ENCODE measurements around the gene NDEL1. TPM values are rescaled to one million over a fixed set of nuclear protein-coding genes. Genes with fewer than 3 reads are reported as not detected.

Gene NDEL1
- total and polyA plus RNA-seq, 9 of the 15 experiments (the other 6 are each of a cell fraction or from before 2014, with no cell fraction given) = 0.86 to 30.5 (median 22.7) TPM

DNA sequence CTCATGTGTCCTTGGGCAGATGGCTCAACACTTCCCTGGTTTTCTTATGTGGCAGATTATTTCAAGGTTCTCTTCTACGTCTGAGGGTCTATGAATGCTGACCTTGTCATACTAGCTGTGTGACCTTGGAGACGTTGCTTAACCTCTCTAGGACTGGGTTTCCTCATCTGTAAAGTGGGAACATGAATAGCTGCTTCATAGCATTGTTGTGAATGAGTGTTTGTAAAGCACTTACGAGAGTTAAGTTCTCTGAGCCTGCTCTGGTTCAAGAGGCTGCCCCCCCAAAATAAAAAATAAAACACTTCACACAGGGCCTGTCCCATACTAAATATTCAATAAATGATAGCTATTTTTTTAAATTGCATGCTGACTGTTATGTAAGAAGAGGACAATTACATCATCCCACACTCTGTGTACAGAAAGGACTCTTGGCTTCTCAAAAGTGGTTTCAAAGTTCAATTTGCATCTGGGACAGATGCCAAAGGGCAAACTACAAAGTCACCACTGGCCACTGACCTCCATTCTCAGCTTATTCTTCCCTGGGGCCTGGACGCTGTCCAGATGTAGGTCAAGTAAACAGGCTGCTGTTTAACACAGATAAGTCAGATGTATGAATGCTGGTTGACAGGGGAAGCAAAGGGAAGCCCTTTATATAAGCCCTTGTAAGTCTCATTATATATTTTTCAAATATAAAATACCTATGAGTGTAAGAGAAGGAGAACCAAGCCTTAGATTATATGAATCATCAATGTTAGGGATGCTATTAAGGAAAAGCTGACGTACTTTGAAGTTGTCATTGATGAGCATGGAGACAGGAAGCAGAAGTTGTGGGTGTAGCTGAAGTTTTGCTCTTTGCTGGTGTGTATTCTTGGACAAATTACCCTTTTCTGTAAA is 15.4 kb upstream of the NDEL1 start (continued):
- TF ChIP-seq, protein P1, sequence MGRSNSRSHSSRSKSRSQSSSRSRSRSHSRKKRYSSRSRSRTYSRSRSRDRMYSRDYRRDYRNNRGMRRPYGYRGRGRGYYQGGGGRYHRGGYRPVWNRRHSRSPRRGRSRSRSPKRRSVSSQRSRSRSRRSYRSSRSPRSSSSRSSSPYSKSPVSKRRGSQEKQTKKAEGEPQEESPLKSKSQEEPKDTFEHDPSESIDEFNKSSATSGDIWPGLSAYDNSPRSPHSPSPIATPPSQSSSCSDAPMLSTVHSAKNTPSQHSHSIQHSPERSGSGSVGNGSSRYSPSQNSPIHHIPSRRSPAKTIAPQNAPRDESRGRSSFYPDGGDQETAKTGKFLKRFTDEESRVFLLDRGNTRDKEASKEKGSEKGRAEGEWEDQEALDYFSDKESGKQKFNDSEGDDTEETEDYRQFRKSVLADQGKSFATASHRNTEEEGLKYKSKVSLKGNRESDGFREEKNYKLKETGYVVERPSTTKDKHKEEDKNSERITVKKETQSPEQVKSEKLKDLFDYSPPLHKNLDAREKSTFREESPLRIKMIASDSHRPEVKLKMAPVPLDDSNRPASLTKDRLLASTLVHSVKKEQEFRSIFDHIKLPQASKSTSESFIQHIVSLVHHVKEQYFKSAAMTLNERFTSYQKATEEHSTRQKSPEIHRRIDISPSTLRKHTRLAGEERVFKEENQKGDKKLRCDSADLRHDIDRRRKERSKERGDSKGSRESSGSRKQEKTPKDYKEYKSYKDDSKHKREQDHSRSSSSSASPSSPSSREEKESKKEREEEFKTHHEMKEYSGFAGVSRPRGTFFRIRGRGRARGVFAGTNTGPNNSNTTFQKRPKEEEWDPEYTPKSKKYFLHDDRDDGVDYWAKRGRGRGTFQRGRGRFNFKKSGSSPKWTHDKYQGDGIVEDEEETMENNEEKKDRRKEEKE (IDR thresholded peaks at IDR 0.05; ENCODE audit: borderline replicate concordance in 1 of 2, control insufficient read depth in 1 of 2, low read depth in 2 of 2, low read length in 1 of 2) = no peak
- no peak for TF ChIP-seq ZNF408 (CRISPR knock-in tag; IDR thresholded peaks at IDR 0.05; ENCODE audit: low read depth)
- TF ChIP-seq TEAD4 (IDR thresholded peaks at IDR 0.05; ENCODE audit: low read length) = peak; percentile 94
- no peak for TF ChIP-seq TEAD4 (CRISPR knock-in tag; IDR thresholded peaks at IDR 0.05; ENCODE audit: borderline replicate concordance)
- 0 out of 2 replicates have a peak, but pooled peaks have one; percentile 25 for TF ChIP-seq NCOA6 (IDR thresholded peaks at IDR 0.05)
- TF ChIP-seq ZNF695 (CRISPR knock-in tag; IDR thresholded peaks at IDR 0.05) = no peak
- TF ChIP-seq FOSL1 (tag; conservative IDR thresholded peaks at IDR 0.05) = peak; percentile 74
- TF ChIP-seq, protein P2, sequence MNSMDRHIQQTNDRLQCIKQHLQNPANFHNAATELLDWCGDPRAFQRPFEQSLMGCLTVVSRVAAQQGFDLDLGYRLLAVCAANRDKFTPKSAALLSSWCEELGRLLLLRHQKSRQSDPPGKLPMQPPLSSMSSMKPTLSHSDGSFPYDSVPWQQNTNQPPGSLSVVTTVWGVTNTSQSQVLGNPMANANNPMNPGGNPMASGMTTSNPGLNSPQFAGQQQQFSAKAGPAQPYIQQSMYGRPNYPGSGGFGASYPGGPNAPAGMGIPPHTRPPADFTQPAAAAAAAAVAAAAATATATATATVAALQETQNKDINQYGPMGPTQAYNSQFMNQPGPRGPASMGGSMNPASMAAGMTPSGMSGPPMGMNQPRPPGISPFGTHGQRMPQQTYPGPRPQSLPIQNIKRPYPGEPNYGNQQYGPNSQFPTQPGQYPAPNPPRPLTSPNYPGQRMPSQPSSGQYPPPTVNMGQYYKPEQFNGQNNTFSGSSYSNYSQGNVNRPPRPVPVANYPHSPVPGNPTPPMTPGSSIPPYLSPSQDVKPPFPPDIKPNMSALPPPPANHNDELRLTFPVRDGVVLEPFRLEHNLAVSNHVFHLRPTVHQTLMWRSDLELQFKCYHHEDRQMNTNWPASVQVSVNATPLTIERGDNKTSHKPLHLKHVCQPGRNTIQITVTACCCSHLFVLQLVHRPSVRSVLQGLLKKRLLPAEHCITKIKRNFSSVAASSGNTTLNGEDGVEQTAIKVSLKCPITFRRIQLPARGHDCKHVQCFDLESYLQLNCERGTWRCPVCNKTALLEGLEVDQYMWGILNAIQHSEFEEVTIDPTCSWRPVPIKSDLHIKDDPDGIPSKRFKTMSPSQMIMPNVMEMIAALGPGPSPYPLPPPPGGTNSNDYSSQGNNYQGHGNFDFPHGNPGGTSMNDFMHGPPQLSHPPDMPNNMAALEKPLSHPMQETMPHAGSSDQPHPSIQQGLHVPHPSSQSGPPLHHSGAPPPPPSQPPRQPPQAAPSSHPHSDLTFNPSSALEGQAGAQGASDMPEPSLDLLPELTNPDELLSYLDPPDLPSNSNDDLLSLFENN (IDR thresholded peaks at IDR 0.05; ENCODE audit: low read depth in 2 of 2, low read length in 2 of 2) = peak in 1 of 2 experiments; percentile 73; a peak in 2 of 4 replicates
- TF ChIP-seq HIVEP1 (CRISPR knock-in tag; IDR thresholded peaks at IDR 0.05) = no peak
- TF ChIP-seq, protein P3, sequence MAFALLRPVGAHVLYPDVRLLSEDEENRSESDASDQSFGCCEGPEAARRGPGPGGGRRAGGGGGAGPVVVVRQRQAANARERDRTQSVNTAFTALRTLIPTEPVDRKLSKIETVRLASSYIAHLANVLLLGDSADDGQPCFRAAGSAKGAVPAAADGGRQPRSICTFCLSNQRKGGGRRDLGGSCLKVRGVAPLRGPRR (CRISPR knock-in tag; IDR thresholded peaks at IDR 0.05) = no peak
- peak; percentile 32; the same call in 1 of the 2 replicates for TF ChIP-seq RNF2 (IDR thresholded peaks at IDR 0.05)
- TF ChIP-seq STAT5B (CRISPR knock-in tag; IDR thresholded peaks at IDR 0.05) = no peak
- TF ChIP-seq ZNF224 (CRISPR knock-in tag; IDR thresholded peaks at IDR 0.05) = no peak
- no peak for TF ChIP-seq RBFOX2 (IDR thresholded peaks at IDR 0.05; ENCODE audit: low read depth, low read length)
- TF ChIP-seq HDGF (IDR thresholded peaks at IDR 0.05) = 0 out of 2 replicates have a peak, but pooled peaks have one; percentile 61
- TF ChIP-seq ZNF311 (CRISPR knock-in tag; IDR thresholded peaks at IDR 0.05) = no peak
- no peak for TF ChIP-seq TSC22D4 (tag; IDR thresholded peaks at IDR 0.05)
- no peak for TF ChIP-seq ZNF165 (CRISPR knock-in tag; IDR thresholded peaks at IDR 0.05; ENCODE audit: borderline replicate concordance)
- TF ChIP-seq ATF1 (CRISPR knock-in tag; IDR thresholded peaks at IDR 0.05) = no peak
- TF ChIP-seq ATF1 (tag; IDR thresholded peaks at IDR 0.05) = peak; percentile 47; the same call in 1 of the 2 replicates
- peak in 1 of 3 experiments; percentile 63 for TF ChIP-seq YY1 (IDR thresholded peaks at IDR 0.05; ENCODE audit: borderline replicate concordance in 1 of 3, control insufficient read depth in 1 of 3, extremely low read depth in 1 of 3, insufficient read depth in 3 of 3, insufficient read length in 1 of 3, insufficient replicate concordance in 2 of 3, low read depth in 1 of 3, low read length in 2 of 3)

Data from K562 (cell line).